Non-pigmented ciliary epithelial cell (primary cell): ENCODE results near the gene UBE2J2.

Source experiments
- DNase-seq: peaks from one replicate; pipeline ENCODE4 v3.0.0-alpha.2; 2010; ENCODE audit warnings: low read depth

Gene UBE2J2

DNA sequence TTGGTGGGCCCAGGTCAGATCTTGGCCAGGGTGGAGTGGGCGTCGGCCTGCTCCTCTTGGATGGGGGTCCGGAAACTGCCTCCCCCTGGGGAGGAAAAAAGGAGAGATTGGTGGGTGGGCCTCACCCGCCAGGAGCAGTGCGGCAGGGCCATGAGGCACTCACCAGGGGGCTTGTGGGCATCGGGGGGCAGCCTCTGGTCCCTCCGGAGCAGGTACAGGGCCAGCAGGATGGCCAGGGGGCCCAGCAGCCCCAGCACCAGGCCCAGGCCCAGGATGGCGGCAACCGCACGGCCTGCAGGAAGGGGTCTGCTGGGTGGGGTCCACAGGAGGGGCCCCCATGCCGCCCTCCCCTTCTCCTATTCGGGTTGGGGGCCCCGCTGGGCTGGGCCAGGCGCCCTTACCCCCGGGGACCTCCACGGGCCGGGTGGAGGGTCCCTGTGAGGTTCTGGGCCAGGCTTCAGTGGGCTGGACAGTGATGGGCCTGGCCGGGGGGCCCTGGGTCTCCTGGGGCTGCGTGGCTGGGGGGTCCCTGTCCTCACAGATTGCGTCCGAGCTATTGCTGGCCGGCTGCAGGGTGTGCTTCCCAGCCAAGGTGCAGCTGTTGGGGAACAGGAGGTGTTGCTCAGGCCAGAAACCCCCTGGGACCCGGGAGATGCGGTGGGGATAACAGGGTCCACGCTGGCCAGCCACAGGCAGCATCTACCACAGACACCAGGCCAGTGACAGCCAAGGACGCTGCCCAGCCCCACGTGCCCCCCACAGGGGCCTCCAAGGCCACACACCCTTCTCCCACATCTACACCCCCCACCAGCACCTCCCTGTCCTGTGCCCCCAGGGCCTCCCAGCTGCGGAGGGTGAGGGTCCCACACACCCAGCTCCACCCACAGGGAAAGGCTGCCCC, 61.9 kb downstream of the UBE2J2 start:
- no peak for DNase-seq

DNA sequence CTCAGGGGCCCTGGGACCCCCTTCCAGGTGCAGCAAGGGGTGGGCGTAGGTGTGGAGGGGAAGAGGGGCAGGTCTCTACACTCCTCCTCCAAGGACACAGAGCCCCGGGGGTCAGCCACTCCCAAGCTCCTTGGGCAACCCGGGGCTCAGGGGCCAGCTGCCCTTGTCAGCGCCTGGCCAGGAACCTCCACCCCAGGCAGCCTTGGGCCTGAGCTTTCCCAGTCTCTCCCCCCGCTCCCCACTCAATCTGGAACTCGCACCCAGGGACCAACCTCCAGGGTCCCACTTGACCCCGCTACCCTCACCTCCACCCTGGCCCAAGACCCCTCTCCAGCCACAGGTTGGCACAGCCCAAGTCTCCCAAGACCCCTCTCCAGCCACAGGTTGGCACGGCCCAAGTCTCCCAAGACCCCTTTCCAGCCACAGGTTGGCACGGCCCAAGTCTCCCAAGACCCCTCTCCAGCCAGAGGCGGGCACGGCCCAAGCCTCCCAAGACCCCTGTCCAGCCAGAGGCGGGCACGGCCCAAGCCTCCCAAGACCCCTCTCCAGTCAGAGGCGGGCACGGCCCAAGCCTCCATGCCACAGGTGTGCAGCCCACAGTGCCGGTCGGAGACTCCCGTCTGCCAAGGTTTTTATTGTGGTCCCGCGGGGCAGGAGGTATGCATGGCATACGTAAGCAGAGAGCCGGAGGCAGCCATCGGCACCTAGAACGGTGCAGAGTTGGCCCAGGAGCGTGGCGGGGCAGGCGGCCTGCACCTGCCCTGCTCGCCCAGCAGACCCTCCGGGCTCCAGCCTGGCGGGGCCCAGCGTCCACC, 62.7 kb downstream of the UBE2J2 start:
- DNase-seq: no peak

DNA sequence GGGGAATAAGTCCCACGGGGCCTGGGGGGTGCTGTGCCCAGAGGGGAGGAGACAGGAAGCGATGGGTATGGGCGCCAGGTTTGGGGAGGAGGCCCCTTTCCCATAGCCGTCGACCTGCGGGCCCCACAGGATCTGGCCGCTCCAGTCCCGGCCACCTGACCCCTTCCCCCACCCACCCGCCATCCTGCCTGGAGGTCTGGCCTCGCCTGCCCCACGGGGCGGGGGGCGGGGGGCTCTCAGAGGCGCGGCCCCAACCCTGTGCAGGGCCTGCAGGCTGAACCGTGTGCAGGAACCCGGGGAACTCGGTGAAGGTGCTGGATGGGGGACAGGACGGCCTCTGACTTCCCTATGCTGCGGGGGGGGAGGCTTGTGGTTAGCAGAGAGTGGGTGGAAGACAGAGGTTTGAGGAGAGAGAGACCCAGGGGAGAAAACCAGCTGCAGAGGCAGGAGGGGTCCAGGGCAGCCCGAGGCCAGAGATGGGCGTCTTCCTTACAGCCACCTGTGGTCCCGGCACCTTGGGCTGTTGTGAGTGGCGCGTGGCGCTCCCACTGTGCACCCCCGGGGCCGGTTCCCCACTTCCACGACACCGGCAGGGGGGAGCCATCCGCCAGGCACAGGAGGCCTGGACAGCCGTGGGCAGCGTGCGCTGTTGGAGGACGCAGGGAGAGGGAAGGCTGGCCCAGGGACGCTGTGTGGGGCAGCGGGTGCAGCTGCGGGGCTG, 64.8 kb downstream of the UBE2J2 start:
- no peak for DNase-seq

DNA sequence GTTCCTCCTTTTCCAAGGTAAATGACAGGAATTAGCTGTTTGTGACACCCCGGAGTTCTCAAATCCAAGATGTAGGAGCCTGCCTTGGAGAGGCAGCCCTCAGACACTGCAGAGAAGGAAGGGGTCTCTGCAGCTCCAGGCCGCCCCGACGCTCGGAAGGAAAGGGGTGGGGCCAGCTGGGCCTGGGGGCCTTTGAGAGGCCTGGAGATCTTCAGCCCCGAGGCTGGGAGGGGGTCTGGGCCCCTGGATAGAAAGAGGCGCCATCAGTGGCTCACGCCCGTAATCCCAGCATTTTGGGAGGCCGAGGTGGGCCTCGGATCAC, 66.1 kb downstream of the UBE2J2 start:
- DNase-seq: no peak

DNA sequence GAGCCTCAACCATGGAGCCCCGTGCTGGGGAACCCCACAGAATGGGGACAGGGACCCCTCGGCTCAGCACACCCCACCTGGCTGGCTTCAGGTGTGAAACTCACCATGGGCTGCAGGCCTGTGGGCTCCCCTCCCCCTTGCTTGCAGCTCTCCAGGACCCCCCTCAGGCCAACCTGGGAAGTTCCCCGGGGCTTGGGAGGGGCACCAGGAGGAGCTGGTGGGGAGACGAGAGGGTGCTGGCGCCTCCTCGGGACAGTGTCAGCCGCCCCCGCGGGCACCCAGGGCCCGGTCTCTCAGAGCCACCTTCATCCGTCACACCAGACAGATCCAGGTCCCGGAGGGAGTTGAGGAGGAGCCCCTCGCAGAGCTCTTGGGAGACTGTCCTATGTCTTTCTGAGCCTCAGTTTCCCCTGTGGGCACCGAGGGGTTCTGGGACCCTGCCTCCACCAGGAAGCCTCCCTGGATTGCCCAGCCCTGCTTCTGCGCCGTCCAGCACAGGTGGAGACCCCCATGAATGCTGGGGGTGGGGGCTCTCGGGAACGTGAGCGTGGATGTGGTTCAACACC, 66.6 kb downstream of the UBE2J2 start:
- no peak for DNase-seq

DNA sequence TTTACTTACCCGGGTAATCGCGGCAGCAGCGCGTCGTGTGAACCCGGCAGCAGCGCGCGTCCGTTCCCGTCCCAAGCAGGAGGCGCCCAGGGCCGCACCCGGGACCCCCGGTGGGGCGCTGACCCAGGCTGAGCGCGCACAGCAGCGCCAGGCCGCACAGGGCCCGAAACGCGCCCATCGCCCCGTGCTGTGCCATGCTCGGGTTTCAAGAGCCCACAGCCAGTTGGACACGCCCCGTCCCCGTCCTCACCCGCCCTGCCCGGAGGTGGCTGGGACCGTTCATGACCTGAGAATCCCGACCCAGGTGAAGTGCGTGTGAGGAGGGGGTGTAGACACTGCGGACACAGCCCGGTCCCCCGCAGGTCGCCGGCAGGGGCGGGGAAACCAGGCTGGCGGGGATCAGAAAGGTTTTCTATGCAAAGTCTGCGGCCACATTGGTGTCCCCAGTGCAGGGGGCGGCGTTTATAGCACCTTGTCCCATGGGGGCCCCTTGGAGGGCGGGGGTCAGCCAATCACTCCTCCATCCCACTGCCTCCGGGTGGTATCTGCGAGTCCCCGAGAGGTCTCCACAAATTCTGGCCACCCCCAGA, 67.2 kb downstream of the UBE2J2 start, which contains the start of gene TNFRSF18:
TSS of gene TNFRSF18 (minus strand) at position 217 of the 590 bp plus-strand sequence. CDS start at position 196, 21 bp downstream.
- DNase-seq: no peak

DNA sequence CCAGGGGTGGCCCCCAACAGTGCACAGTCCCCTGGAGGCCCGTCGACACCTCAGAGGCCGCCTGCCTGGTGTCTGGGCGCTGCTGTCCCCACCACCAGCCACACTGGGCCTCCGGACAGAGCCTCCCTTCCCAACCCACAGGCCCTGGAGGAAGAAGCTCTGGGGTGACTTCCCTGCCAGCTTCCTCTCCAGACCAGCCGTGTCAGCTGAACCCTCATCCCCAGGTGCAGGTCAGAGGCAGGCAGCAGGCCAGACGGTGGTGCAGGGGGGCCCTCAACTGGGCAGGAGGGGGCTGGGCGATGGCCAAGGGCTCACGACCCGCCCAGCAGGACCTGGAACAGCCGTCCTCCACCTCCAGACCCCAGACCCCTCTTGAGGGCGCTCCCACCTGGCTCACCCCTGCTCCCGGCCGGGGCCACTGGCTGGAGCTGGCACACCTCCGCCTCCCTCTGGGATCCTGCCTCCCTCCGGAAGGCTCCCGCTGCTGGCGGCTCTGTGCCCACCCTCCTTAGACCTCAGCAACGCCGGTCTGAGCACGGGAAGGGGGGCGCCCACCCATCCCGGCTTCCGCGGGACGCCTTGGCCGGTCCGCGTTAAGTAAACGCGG, 67.8 kb downstream of the UBE2J2 start:
- no peak for DNase-seq

DNA sequence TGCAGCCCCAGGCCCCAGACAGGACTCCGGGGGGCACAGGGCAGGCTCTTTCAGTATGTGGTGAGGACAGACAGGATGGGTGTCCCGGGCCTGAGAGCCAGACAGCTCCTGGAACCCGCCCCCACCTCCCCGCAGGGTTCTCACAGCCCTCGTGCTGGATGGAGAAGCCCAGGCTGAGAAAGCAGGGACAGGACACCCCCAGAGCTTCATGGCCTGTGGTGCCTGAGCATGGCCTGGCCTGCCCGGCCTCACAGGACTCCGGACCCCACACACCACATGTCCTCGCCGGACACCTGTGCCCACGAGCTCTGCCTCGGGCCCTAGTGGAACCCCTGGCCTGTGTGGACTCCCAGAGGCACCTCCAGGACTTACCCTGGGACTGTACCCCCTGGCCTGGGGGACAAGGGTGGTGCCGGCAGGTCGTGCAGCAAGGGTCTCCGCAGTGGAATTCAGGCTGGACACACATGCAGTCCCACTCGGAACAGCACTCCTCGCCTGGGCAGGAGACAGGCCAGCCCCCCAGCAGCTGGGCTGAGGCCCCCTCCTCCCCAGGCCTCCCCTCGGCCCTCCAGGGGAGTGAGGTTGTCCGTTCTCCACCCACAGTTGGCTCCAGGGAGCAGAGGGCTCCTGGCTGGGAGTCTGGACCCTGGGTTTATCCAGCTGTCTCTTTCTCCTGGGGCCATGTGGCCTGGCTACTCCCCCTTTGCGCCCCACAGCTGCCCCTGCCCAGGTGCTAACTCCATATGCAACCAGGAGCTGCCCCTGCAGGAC, 68.5 kb downstream of the UBE2J2 start:
- no peak for DNase-seq

DNA sequence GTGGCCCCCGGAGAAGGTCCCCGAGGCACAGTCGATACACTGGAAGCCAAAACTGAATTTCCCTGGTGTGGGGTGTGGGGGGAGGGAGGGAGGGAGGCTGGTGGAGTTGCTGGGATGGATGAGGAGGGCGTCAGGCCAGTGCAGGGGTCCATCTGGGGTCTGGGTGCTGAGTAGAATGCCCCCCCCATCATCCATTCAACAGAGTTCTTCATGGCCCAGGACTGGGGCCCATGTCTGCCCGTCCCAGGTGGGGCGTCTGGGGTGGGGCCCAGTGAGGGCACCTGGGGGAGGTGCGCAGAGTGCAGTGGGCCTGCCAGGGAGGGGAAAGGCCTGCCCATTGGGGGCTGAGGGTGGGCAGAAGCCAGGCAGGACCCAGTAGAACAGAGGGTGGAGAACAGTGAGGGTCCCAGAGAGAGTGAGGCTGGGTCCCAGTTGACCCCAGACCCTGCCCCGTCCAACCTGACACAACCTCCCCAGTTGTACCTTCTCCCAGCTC, 69.2 kb downstream of the UBE2J2 start:
- DNase-seq: no peak
